Bronchial epithelial cell (primary cell): ENCODE measurements around the gene TRAPPC12. TPM values are rescaled to one million over a fixed set of nuclear protein-coding genes. Genes with fewer than 3 reads are reported as not detected.

Experiments
- DNase-seq: peaks from one replicate; pipeline ENCODE4 v3.0.0-alpha.2; 2010; ENCODE audit warnings: low read depth
- FAIRE-seq: peaks from 2 replicates; lab custom pipeline; 2011; peaks lifted over from hg19 to GRCh38; lab: Jason Lieb, UNC
- H3K27me3 ChIP-seq: 2 replicates; pipeline ENCODE4 v1.5.1; 2011; ENCODE audit warnings: low read length; ENCODE audit not compliant: control insufficient read depth, insufficient read depth
- H3K36me3 ChIP-seq: 2 replicates; pipeline ENCODE4 v1.5.1; 2011; ENCODE audit warnings: low read length; ENCODE audit not compliant: control insufficient read depth, insufficient read depth
- H3K4me3 ChIP-seq: 2 replicates; pipeline ENCODE4 v1.5.1; 2011; ENCODE audit warnings: mild to moderate bottlenecking, low read depth, low read length, control low read depth
- total RNA-seq: library from RNA; depleted of rRNA; stranded (reverse); fragments of >200 nt; gene quantifications from 2 replicates; pipeline ENCODE4 v1.2.1, GENCODE V29; 2014
- TF ChIP-seq, protein P1 (sequence below): IDR thresholded peaks from 2 replicates; pipeline ENCODE4 v1.5.1; 2011; ENCODE audit warnings: mild to moderate bottlenecking, moderate library complexity, low read length, control low read depth, inconsistent platforms; ENCODE audit not compliant: insufficient read depth, severe bottlenecking

Gene TRAPPC12
- total RNA-seq, 1 donor from 2014 or later, result 52.9 TPM

DNA sequence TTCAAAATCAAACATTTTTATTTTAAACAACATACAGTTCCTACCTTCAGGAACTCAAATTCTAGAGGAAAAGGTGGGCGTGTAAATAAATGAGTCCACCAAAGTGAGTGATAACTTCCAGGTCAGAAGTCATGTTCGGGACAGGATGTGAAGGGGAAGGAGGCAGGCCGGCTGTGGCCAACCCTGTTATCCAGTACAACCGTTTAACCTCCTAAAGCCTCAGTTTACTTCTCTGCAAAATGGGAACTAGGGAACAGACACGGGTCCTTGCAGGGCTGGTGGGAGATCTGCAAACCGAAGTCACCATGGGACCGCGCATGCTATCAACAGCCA, 2.2 kb upstream of the TRAPPC12 start:
- H3K4me3 ChIP-seq, result peak overlapping the region; percentile 100
- H3K27me3 ChIP-seq, result no peaks in the 10 kb centered on the region
- TF ChIP-seq, protein P1, sequence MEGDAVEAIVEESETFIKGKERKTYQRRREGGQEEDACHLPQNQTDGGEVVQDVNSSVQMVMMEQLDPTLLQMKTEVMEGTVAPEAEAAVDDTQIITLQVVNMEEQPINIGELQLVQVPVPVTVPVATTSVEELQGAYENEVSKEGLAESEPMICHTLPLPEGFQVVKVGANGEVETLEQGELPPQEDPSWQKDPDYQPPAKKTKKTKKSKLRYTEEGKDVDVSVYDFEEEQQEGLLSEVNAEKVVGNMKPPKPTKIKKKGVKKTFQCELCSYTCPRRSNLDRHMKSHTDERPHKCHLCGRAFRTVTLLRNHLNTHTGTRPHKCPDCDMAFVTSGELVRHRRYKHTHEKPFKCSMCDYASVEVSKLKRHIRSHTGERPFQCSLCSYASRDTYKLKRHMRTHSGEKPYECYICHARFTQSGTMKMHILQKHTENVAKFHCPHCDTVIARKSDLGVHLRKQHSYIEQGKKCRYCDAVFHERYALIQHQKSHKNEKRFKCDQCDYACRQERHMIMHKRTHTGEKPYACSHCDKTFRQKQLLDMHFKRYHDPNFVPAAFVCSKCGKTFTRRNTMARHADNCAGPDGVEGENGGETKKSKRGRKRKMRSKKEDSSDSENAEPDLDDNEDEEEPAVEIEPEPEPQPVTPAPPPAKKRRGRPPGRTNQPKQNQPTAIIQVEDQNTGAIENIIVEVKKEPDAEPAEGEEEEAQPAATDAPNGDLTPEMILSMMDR, result no peak
- H3K36me3 ChIP-seq, result peaks cover 2% of the 10 kb centered on the region
- DNase-seq, result peak; percentile 34
- FAIRE-seq, result no peak

DNA sequence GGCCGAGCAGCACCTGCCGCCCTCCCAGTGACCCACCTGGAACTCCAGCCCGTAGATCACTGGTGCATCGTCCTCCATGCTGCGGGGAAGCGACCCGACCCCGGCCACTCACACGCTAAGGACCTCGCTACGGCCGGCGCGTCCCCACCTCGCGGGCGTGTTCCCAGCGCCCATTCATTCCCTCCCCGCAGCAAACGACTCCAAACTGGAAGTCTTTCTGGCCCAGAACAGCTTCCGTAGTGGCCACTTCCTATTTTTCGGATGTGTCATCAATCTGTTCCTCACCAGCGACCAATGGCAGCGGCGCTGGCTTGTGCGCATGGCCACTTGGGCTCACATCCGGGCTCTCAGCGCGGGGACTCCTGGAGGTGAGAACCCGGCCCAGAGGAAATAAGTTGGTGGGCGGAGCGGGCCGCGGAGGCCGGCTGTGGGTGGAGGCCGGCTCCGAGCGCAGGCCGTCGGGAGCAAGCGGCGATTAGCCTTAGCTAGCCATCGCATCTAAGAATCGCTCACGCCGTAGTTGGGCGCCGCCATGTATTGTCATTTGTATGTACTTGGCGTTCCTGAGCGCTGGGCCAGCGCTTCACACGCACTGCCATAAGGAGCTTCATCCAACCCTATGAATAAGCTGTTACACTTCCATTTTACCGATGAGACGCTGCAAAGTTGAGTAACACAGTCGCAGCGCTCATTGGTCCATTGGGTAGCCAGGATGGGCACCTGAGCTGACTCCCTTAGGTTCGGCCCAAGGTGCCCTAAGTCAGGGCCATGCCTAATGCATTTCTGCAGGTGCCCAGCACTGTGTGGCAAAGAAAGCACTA, 1.7 kb upstream of the TRAPPC12 start, which contains the start of gene EIPR1:
TSS of gene EIPR1 (minus strand) at position 207 of the 821 bp plus-strand sequence. CDS start at position 78, 129 bp downstream.
- H3K36me3 ChIP-seq, result peaks cover 2% of the 10 kb centered on the region
- DNase-seq (peak; percentile 94), FAIRE-seq (no peak)
- H3K27me3 ChIP-seq, result no peaks in the 10 kb centered on the region
- peak within 1 kb of the TSS; percentile 100 for H3K4me3 ChIP-seq
- TF ChIP-seq, protein P1, result no peak

DNA sequence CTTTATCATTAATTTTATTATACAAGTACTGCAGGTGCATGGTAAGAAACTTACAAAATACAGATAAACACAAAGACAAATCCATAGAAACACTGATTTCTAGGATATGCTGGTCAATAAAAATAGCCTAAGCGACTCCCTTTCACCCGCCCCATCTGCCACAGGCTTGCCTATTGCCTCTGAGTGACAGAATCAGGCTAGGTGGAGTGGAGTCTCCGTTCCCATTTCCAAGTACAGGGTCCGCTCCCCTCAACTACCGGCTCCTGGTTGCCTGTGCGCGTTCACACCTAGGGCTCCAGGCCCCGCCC, 201 bp upstream of the TRAPPC12 start:
- no peak for DNase-seq
- no peak for FAIRE-seq
- TF ChIP-seq, protein P1, result no peak
- no peaks in the 10 kb centered on the region for H3K27me3 ChIP-seq
- H3K4me3 ChIP-seq, result peak overlapping the region; percentile 80
- H3K36me3 ChIP-seq, result peaks cover 2% of the 10 kb centered on the region

DNA sequence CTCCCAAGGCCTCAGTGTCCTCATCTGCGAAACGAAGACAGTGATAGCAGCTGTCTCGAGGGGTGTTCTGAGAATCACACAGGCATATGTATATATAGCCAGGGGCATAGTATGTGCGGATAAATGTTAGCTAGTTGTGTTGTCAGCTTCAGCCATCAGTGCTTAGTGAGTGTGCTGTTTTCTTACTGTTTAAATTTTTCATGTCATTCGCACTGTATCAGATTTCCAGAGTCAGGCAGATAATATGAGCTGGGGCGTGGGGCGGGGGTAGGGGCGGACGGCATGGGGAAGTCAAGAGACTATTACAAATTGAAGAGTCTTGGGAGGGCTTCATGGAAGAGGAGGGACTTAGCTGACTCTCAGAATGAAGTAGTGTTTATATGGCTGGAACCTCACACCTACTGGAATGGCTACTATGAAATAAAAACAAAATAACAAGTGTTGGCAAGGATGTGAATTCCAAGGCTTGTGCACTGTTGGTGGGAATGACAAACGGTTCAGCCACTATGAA, 7.0 kb downstream of the TRAPPC12 start:
- H3K36me3 ChIP-seq, result peaks cover 14% of the 10 kb centered on the region
- no peak for FAIRE-seq
- TF ChIP-seq, protein P1, result no peak
- no peak overlapping the region for H3K4me3 ChIP-seq
- no peak for DNase-seq
- H3K27me3 ChIP-seq, result no peaks in the 10 kb centered on the region

DNA sequence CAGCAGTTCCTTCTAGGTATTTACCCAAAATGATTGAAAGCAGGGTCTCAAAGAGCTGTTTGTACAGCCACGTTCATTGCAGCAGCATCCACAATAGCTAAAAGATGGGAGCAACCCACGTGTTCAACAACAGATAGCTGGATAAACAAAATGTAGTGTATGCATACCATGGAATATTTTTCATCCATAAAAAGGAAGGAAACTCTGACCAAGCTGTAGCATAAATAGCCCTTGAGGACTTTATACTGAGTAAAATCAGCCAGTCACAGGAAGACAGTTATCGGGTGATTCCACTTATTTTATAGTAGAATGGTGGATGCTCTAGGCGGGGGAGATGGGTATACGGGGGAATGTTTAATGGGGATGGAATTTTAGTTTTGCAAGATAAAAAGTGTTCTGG, 7.5 kb downstream of the TRAPPC12 start:
- TF ChIP-seq, protein P1, result no peak
- FAIRE-seq (no peak), DNase-seq (no peak)
- Histone ChIP-seq H3K4me3 (no peak overlapping the region), H3K36me3 (peaks cover 15% of the 10 kb centered on the region), H3K27me3 (no peaks in the 10 kb centered on the region)
